ENCODE measurements around the gene GK.
"Not testable (repeated sequence)": the region's sequence is repeated elsewhere in the genome, so short reads cannot be mapped to it uniquely, and the experiment has no call there.

Gene GK

DNA sequence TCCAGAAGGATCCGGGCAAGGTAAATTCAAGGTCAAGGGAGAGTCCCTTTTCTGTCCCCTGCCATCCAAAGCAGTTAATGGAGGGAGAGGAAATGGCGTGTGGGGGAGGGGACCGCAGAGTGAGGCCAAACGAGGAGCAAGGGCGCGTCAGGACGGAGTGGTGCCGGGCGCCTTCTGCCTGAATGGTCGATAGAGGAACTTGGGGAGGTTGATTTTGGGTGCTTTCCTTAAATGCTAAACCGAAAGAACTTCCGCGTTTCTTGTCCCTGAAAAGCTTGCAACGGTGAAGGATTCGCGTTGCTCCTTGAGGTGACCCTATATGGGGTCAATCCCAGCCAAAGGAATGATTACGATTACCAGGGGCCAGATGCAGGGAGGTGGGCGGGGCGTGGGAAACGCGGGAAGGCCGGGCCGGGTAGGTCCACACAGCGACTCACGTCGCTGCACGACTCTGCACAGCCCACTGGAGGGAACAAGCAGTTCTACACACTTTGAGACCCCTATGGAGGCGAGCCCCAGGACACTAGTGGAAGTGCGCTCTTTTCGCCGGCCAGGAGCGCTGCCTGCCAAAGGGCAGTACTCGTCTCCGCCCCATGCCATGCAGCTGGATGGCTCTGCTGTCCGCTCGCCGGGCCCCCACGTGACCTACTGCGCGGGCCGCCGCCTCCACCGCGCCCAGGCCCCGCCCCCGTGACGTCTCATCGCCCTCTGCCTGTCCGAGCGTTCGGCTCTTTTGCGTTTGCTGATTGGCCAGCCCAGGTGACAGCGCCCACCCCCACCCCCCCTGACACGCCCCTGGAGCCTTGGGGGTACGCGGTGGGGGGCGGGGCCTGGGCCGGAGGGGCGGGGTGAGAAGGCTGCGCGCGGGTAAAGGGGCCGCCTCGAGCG lies 452 bp upstream of the GK start:
- peak; percentile 73 to 82 for DNase-seq (ENCODE audit: low read depth in 1 of 2, low spot score in 1 of 2)

DNA sequence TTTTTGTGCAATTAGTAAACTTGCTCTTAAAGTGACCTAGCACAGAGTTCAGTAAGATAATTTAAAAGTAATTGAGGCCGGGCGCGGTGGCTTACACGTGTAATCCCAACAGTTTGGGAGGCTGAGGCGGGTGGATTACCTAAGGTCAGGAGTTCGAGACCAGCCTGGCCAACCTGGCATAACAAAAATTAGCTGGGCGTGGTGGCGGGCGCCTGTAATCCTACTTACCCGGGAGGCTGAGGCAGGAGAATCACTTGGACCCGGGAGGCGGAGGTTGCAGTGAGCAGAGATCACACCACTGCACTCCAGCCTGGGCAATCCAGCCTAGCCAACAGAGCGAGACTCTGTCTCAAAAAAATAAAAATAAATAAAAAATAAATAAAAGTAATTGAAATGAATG lies 1.2 kb downstream of the GK start:
- DNase-seq (ENCODE audit: low read depth in 1 of 2, low spot score in 1 of 2) = not testable (repeated sequence)

DNA sequence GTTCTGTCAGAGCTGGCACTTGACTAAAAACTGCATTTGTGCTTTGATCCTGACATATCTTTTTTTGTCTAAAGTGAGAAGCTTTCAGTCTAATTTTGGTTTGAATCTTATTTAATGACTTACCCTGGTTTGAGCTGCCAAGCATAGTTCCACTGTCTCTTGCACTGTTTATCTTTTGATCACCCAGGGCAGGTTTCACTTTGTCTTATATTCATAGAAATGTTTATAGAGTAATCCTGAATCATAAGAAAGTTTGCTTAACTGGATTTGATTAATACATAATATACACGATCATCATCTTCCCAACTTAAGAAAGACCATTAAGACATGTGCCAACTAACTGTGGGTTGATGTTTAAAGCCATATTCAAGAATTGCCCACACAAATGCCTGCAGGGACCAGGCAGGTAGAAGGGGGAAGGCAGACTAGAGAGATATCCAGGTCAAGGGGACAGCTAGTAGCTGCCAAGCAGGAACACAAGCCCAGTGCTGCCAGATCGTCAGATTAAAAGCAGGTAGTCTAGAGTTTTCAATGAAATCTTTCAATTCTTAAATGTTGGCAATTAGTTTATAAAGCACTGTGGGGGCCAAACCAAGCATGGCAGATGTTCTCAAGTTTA lies 1.9 kb downstream of the GK start:
- no peak for DNase-seq (ENCODE audit: low read depth in 1 of 2, low spot score in 1 of 2)

DNA sequence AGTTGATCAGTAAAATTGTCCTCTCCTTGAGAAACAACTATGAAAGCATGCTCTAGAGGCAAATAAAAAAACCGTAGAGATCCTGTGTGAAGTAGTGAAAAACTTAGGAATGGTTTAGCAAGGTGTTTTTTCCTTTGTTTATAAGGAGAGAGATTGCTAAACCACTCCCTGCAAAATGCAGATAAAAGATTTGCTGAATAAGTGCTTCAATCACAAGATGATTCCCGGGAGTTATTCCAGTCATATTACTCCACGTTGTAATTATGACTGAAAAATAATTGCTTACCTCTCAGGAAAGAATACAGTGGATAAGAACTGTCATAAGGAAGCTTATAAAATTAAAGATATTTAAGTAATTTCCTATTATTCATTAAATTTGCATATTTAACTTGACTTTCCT lies 2.8 kb downstream of the GK start:
- no peak for DNase-seq (ENCODE audit: low read depth in 1 of 2, low spot score in 1 of 2)

DNA sequence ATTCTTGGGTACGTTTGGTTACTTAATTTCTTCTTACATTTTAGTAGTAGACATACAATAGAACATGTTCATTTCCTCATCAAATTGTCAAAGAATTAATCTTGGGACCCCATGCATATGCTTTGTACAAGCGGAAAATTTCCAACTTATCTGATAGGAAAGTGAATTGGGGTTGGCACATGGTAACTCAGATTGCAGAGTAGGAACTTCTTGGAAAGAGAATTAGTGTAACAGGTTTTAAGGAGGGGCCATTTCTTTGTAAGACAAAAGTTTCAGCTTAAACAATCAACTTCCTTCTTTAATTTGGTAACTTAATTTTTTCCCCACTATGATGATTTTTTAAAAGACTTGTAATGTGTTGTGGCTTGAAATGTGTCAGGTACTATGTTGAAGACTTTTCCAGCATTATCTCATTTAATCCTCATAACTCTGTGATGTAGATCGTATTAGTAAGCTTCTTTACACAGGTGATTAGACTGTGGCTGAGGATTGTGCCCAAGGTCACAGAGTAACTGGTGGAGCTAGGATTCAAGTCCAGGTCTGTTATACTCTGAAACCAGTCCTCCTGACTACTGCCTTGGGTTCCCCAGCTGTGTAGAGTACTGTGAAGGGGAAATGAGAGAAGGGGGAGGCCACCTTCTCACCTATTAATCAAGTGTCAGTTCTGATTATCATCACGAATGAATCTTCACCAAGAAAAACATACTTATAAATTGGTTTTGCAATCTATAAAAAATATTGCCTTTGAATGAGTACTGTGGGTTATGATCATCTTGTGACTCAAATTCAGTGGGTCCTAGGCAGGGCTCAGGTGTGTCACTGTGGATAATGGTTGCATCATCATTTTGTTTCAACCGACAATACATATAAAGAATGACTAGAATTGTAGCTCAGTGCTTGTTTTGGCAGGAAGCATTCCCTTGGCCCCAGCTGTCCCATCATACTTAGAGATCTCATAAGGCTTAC lies 4.3 kb downstream of the GK start:
- no peak for DNase-seq (ENCODE audit: low read depth in 1 of 2, low spot score in 1 of 2)

DNA sequence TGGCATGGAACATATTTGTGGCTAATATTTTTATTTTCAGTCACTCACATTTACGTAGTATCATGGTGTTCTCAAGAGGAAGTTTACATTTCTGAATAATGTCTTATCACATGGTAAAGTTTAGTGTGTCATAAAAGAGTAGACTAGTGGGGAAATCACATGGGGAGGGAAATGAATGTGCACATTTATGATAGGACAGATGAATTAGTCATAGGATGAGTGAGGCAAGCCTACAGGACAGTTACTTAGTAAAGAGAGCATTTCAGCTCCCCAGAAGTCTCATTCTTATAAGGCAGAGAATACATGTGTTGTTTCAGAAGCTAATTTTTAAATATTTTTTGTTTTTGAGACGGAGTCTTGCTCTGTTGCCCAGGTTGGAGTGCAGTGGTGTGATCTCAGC lies 6.2 kb downstream of the GK start:
- no peak for DNase-seq (ENCODE audit: low read depth in 1 of 2, low spot score in 1 of 2)

DNA sequence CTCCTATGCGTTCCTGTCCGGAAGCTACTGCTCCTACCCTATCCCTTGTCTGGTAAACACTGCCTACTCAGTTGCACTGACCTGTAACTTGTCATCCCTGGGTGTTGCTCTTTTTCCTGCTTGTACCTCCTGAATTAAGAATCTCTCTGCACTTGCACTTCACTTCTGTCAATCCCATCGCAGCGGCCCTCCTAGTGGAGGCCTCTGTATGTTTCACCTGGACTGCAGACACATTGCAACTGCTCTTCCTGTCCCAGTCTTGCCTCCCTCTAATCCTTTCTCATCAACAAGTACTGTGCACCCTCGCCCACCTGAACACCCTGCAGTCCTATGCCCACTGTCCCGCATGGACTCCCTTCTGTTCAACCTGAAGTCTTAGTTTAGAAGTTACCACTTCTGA lies 8.0 kb downstream of the GK start:
- no peak for DNase-seq (ENCODE audit: low read depth in 1 of 2, low spot score in 1 of 2)

DNA sequence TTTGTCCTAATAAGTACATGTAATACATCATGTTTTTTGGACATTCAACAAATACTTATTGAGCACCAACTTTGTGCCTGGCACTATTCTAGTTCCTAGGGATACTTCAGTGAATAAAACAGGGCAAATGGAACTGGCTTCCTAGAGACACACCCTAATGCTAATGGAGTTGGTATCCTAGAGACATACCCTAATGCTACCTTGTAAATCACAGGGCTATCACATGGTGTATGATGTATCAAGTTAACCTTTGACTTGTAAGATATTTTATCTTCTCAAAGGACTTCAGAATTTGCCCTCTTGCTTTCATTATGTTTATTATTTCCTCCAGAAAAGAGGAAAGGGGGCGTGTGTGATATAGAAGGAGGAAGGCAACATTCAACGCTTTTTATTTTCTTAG lies 10.1 kb downstream of the GK start:
- DNase-seq (ENCODE audit: low read depth in 1 of 2, low spot score in 1 of 2) = no peak

DNA sequence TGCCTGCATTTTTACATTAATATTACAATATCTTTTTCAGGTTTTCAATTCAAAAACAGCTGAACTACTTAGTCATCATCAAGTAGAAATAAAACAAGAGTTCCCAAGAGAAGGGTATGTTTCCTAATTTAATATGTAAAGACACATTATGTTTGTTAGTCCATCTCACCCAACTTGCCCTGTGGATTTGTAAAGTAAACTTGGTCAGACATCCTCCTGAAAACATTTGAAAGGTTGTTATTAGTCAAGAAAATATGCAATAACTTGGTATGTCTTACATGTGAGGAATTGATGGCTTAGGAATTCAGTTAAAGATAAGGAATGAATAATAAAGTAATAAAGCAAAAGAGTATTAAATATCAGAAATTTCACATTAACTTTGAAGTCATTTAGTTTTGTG lies 12.2 kb downstream of the GK start:
- no peak for DNase-seq (ENCODE audit: low read depth in 1 of 2, low spot score in 1 of 2)

DNA sequence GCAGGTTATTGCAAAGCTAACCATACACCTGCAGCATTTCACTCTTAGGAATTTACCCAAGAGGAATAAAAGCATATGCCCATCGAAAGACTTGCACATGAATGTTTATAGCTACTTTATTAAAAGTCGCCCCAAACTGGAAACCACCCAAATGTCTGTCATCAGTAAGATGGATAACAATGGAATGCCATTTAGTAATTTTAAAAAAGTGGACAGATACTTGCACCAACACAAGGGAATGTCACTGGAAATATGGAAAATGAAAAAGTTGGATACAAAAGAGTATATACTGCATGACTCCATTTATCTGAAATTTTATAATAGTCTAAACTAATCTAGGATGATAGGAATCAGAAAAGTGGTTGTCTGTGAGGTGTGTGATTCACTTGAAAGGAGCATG lies 12.9 kb downstream of the GK start:
- DNase-seq (ENCODE audit: low read depth in 1 of 2, low spot score in 1 of 2) = no peak

DNA sequence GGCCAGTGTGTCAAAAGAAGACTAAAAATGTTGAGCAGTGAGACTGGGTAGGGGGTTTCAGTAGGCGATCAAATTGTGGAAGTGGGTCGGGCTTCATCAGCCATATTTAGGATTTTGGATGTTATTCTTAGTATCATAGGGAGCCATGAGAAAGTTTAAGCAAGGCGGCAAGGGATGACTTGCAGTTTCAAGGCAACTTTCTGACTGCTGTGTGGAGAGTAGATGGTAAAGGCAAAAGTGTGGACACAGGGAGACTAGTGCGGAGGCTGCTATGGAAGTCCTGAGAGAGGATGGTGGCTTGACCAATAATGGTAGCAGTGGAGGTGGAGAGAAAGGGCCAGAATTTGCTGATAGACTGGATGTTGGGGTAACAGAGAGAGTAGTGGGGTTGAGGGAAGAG lies 15.4 kb downstream of the GK start:
- no peak for DNase-seq (ENCODE audit: low read depth in 1 of 2, low spot score in 1 of 2)

DNA sequence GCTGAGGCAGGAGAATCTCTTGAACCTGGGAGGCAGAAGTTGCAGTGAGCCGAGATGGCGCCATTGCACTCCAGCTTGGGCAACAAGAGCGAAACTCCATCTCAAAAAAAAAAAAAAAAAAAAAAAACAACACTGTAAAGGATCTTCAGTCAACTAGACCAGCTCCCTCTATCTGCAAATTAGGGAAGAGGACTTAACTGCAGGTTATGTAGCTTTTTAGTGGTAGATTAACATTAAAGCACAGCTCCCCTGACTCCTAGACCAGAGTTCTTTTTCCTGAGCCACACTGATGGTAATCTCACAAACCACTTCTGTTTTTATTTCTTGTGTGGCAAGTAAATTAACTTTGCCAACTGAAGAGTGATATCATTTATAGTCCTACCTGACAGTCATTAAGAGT lies 18.0 kb downstream of the GK start:
- DNase-seq (ENCODE audit: low read depth in 1 of 2, low spot score in 1 of 2) = not testable (repeated sequence)

DNA sequence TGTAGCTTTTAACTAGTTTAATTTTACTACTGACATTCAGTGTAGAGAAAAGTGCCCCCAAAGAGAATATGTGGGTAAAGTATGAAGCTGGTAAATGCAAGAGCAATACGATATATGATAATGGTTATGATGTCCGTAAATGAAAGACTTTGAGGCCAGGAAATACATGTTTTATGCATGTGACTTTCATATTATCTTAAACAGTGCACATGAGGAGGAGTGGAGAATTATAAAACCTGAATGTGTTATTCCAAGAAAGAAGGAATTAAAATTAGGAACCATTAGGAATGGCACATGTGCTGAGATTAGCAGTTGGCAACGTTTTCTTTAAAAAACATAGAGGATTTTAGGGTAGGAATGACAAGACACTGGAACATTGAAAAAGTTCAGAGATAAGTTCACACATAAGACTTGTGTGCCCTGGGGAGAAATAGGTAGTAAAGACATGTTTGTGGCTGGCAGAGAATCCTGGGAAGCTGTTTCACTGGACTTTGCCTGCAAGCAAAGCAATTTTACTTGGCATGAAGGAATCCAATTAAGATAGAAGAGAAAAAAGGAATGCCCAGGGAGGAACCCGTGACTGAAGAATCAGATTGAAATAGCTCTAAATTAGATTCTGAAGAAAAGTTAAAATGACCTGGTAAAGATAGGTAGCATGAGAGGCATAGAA lies 20.0 kb downstream of the GK start:
- DNase-seq (ENCODE audit: low read depth in 1 of 2, low spot score in 1 of 2) = no peak

DNA sequence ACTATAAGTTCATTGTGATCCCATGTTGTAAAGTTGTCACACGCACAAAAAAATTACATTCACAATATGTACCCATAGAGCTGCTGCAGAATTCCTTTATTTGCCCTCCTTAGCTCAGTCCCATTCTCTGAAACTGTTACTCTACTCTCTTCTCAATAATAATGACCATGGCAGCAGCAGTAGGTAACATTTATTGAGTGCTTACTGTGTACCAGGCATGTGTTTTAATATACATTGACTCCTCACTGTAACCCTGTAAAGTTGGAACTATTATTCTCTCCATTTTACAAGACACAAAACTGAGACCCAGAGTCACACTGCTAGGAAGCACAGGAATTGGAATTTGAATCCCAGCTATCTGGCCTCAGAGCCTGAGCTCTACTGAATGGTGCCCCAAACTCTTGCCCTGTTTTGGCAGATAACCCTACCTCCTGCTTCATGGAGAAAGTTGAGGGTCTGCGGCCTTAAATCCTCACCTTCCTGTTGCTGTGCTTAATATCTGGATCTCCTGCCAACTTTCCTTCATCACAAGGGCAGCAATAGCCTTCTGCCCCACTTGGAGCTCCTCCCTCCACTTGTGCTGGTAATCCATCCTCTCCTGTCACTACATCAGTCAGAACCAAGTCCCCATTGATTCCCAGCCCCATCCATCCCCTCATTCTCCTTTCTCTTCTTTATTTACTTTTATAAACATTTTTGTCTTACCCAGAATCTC lies 20.8 kb downstream of the GK start:
- DNase-seq (ENCODE audit: low read depth in 1 of 2, low spot score in 1 of 2) = no peak

DNA sequence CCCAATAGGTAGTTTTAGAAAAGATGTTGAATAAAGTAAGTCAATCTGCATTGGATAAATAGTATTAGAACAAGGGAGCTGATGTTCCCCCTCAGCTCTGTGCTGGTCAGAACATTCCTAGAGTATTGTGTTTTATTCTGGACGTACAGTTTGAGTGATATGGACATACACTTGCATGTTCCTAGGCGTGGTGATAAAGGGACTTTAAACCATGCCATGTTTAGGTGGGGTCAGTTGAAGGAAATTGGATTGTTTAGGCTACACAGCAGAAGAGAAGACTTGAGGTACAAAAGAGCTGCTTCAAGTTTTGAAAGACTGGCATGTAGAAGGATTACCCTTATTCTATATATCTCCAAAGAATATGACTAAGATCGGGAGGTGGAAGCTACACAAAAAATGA lies 21.6 kb downstream of the GK start:
- no peak for DNase-seq (ENCODE audit: low read depth in 1 of 2, low spot score in 1 of 2)

DNA sequence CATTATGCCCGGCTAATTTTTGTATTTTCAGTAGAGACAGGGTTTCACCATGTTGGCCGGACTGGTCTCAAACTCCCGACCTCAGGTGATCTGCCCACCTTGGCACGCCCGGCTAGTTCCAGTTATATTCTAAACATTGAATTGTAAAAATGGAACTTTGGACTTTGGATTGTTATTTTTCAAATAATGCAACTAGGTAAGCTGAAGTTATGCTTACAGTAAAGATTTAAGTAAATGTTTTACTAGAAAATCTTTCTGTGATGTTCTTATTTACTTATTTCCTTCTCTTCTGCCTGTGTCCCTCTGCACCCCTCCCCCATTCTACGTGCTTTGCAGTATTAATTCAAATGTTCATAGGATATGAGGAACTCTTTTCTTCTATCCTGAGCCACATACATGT lies 26.1 kb downstream of the GK start:
- no peak for DNase-seq (ENCODE audit: low read depth in 1 of 2, low spot score in 1 of 2)

DNA sequence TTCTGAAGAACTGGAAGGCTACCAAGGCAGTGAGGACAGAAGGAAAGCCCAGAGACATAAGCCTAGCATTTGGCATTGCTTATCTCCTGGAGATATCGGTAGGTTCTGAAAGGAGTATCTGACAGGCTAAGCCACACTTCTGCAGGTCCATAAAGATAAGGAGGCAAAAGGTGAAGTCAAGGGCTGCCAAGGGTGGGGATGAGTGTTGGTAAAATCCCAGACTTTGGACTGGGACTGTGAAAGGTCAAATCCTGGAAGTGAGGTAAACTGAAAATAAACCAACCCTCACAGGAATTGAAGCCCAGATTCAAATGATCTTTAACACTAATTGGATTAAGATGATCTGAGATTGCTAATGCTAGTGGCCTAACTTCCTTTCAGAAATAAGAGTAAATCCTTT lies 27.4 kb downstream of the GK start:
- no peak for DNase-seq (ENCODE audit: low read depth in 1 of 2, low spot score in 1 of 2)

DNA sequence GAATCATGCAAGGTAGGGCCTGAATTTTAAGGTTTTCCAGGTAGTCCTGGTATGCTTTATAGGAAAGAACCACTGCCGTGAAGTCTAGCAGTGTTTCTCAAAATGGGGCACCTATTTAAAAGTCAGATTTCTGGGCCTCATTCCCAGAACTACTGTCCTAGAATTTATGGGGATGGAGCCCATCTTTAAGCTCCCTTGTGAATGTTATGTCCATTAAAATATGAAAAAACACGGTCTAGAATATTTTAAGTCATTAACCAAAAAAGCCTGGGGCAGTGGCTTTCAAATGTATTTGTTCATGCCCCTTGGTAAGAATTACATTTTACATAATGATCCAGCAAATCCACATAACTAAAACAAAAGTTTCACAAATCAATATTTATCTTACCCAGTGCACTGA lies 35.4 kb downstream of the GK start:
- DNase-seq (ENCODE audit: low read depth in 1 of 2, low spot score in 1 of 2) = no peak

DNA sequence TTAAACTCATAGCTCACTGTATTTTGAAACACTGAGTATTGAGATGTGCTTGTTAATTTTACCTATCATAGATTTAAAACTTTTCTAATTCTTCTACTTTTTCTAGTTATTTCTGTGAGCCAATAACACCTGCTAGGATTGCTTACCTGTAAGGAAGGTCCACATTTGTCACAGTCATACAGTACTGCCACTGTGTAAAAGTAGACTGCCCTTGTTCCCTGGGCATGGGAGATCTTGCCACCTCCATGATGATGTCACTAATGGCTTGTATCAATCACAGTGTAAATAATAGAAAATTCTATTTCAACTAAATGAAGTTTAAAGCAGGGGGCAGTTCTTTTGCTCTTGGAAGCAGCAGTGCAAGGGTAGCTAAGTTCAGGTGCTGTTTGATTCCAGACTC lies 35.9 kb downstream of the GK start:
- DNase-seq (ENCODE audit: low read depth in 1 of 2, low spot score in 1 of 2) = no peak

DNA sequence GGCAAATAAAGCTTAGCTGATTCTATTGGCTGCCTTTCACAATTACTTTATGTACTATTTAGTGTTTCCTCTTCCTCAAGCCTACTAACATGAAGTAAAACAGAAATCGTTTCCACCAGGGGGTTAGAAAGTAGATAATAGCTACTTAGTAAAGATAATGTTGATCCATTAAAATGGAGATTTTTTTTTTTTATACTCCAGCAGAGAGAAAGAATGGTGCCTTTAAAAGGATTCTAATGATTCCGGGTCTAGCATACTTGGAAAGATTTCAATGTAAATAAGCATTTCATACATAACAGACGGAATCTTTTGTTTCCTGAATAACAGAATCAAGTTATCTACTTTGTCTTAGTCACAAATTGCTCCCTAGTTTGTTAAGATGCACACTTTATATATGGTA lies 37.1 kb downstream of the GK start:
- no peak for DNase-seq (ENCODE audit: low read depth in 1 of 2, low spot score in 1 of 2)
